ENCODE results near the gene GPR156. TPM values are rescaled to one million over a fixed set of nuclear protein-coding genes. Genes with fewer than 3 reads are reported as not detected.
"Not testable (repeated sequence)": the region's sequence is repeated elsewhere in the genome, so short reads cannot be mapped to it uniquely, and the experiment has no call there.

Gene GPR156
- total and polyA plus RNA-seq, 8 donors = 0.13 to 0.89 (median 0.37) TPM; not detected in 5

DNA sequence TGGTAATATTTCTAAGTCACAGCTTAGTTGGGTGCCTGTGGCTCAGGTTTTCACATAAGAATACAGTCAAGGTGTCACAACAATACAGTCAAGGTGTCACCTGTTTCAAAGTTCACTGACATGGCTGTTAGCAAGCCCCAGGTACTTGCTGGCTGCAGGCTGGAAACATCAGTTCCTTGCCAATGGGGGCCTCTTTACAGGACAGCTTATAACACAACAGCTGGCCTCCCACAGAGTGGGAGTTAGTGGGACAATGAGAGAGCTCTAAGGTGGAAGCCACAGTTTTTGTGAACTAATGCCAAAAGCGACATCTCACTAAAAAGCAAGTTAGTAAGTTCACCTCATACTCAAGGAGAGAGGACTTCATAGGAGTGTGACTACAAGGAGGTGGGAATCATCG, 45.4 kb downstream of the GPR156 start:
- TF ChIP-seq CTCF (IDR thresholded peaks at IDR 0.05) (no peak), EP300 (IDR thresholded peaks at IDR 0.05) (no peak), POLR2A (IDR thresholded peaks at IDR 0.05) (no peak), POLR2AphosphoS5 (IDR thresholded peaks at IDR 0.05) (no peak)
- WGBS, 5 donors = 80 to 91% (median 86%) methylated on average over 2 of the region's 2 CpGs
- H3K4me3 ChIP-seq = no peak overlapping the region
- no peaks in the 10 kb centered on the region for H3K36me3 ChIP-seq
- H3K27me3 ChIP-seq = peaks cover 0 to 4% (median 0%) of the 10 kb centered on the region in 3 donors
- no peak overlapping the region for H3K27ac ChIP-seq
- H3K4me1 ChIP-seq = no peaks in the 10 kb centered on the region
- DNase-seq = no peak
- no peaks in the 10 kb centered on the region for H3K9me3 ChIP-seq
- intact Hi-C loops (cut with DNase I; ENCODE audit: low total_unique reads) = loop anchor here (5.0 kb wide), 1 partner anchor 318 kb away; no protein-coding TSS in a partner anchor

DNA sequence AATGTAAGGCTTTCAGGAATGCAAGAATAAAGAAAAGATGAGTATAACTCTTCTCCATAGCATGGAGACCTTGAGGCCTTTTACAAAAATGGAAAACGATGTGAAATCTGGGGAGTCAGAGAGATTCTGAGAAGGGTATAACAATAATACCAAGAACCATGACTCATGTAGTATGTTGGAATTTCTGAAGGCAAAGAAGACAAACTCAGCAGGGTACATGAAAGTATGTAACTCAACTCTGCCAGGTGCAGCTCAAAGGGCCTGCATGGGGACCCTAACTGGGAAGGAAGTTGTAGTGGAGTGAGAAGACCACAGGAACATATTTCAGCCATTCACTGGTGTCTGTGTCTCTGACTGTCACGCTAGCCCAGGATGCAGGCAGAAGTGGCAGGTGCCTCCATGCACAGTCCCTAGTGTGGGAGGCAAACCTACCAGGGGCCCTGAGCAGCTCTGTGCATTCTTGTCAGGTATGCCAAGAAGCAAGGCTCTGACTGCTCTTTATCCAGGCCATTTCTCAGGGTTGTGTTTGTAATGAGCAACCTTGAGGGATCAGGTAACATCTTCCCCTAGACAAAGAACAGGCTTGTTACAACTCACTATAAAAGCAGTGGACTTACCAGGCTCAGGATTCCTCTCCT, 57.2 kb downstream of the GPR156 start:
- peaks cover 0 to 5% (median 4%) of the 10 kb centered on the region in 4 donors for H3K9me3 ChIP-seq
- H3K4me1 ChIP-seq = no peaks in the 10 kb centered on the region
- 74 to 99% (median 84%) methylated on average over 2 of the region's 2 CpGs for WGBS, 5 donors
- no peaks in the 10 kb centered on the region for H3K36me3 ChIP-seq
- H3K27ac ChIP-seq = no peak overlapping the region
- no peaks in the 10 kb centered on the region for H3K27me3 ChIP-seq
- DNase-seq = no peak
- no peak overlapping the region for H3K4me3 ChIP-seq
- intact Hi-C loops (cut with DNase I; ENCODE audit: low total_unique reads) = no loop called here
- TF ChIP-seq POLR2A (IDR thresholded peaks at IDR 0.05) (no peak), POLR2AphosphoS5 (IDR thresholded peaks at IDR 0.05) (no peak), EP300 (IDR thresholded peaks at IDR 0.05) (no peak), CTCF (IDR thresholded peaks at IDR 0.05) (no peak)

DNA sequence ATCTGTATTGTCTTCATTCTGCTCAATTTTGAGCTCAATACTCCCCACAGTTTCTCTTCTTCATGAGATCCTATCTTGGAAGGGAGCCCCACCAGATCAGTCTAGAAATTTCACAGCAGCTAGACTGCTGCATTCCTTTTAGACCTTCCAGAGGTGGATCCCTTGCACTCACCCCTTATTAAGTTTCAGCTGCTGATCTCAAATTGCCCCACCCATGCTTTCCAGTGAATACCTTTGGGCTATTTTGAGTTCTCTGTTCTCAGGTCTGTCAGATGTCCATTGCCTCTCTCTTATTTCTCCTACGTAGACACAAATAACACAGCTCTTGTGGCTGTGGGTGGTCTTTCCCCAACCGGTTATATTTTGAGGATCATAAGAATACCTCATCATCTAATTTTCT, 60.8 kb downstream of the GPR156 start:
- Histone ChIP-seq H3K4me1 (no peaks in the 10 kb centered on the region), H3K9me3 (no peaks in the 10 kb centered on the region), H3K27me3 (no peaks in the 10 kb centered on the region), H3K27ac (no peak overlapping the region), H3K36me3 (no peaks in the 10 kb centered on the region), H3K4me3 (no peak overlapping the region)
- TF ChIP-seq CTCF (IDR thresholded peaks at IDR 0.05) (no peak), POLR2A (IDR thresholded peaks at IDR 0.05) (no peak), POLR2AphosphoS5 (IDR thresholded peaks at IDR 0.05) (no peak), EP300 (IDR thresholded peaks at IDR 0.05) (no peak)
- intact Hi-C loops (cut with DNase I; ENCODE audit: low total_unique reads) = no loop called here
- no peak for DNase-seq
- WGBS, 5 donors = 89 to 98% (median 91%) methylated on average over 2 of the region's 2 CpGs

GRCh38 chr3:120218981-120219380, 66.0 kb downstream of the GPR156 start:
- no peak for DNase-seq
- H3K4me1 ChIP-seq = no peaks in the 10 kb centered on the region
- intact Hi-C loops (cut with DNase I; ENCODE audit: low total_unique reads) = no loop called here
- H3K27me3 ChIP-seq = no peaks in the 10 kb centered on the region
- peaks cover 0 to 5% (median 0%) of the 10 kb centered on the region in 4 donors for H3K9me3 ChIP-seq
- no peak overlapping the region for H3K27ac ChIP-seq
- H3K4me3 ChIP-seq = no peak overlapping the region
- no peak for TF ChIP-seq POLR2A (IDR thresholded peaks at IDR 0.05)
- no peak for TF ChIP-seq CTCF (IDR thresholded peaks at IDR 0.05)
- TF ChIP-seq POLR2AphosphoS5 (IDR thresholded peaks at IDR 0.05) = no peak
- TF ChIP-seq EP300 (IDR thresholded peaks at IDR 0.05) = no peak
- H3K36me3 ChIP-seq = no peaks in the 10 kb centered on the region

DNA sequence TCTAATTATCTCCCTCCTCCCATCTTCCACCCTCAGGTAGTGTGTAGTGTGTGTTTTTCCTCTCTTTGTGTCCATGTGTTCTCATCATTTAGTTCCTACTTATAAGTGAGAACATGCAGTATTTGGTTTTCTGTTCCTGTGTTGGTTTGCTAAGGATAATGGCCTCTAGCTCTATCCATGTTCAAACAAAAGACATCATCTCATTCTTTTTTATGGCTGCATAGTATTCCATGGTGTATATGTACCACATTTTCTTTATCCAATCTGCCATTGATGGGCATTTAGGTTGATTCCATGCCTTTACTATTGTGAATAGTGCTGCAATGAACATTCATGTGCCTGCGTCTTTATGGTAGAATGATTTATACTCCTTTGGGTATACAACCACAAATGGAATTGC, 68.4 kb downstream of the GPR156 start:
- intact Hi-C loops (cut with DNase I; ENCODE audit: low total_unique reads); H3K9me3 ChIP-seq; H3K4me1 ChIP-seq; H3K27me3 ChIP-seq; DNase-seq; H3K4me3 ChIP-seq; H3K36me3 ChIP-seq; H3K27ac ChIP-seq: not testable (repeated sequence)
- 95 to 98% (median 97%) methylated on average over 1 of the region's 1 CpG for WGBS, 5 donors
